Tibial artery (tissue), 4 donors: ENCODE data around the gene OTUD1.

Experiments
- DNase-seq, 2 donors: peaks; one replicate each; pipeline ENCODE4 v3.0.0-alpha.2; 2019
- H3K27ac ChIP-seq, 2 donors: fragments of 200-600 bp; sonication (generic) in 1 of 2; 1 replicate in 1 of 2; 2 replicates in 1 of 2; pipeline ENCODE4 v1.5.1; 2018 to 2019; ENCODE audit warnings: mild to moderate bottlenecking in 1 of 2
- H3K27me3 ChIP-seq, 2 donors: fragments of 200-600 bp; sonication (generic) in 1 of 2; one replicate each; pipeline versions ENCODE4 v1.5.1 to v1.6.0; 2016 to 2019
- H3K36me3 ChIP-seq, 3 donors: fragments of 200-600 bp; sonication (generic) in 2 of 3; one replicate each; pipeline ENCODE4 v1.5.1; 2016 to 2019; ENCODE audit warnings: mild to moderate bottlenecking in 2 of 3
- H3K4me1 ChIP-seq, 4 donors: fragments of 200-600 bp; sonication (generic) in 2 of 4; 1 replicate in 3 of 4; 2 replicates in 1 of 4; pipeline ENCODE4 v1.5.1; 2016 to 2019
- H3K4me3 ChIP-seq, 2 donors: fragments of 200-600 bp; sonication (generic) in 1 of 2; 1 replicate in 1 of 2; 2 replicates in 1 of 2; pipeline ENCODE4 v1.5.1; 2018 to 2019; ENCODE audit warnings: mild to moderate bottlenecking in 2 of 2
- H3K9me3 ChIP-seq, 3 donors: fragments of 200-600 bp; sonication (generic) in 1 of 3; one replicate each; pipeline ENCODE4 v1.5.1; 2016 to 2019
- intact Hi-C: fragments of 100-400 bp; cut with DNase I; formaldehyde crosslinking; loops from one replicate; pipeline ENCODE4 v1.15.0; 2023; ENCODE audit warnings: low total_unique reads
- TF ChIP-seq, protein P1 (sequence below), 2 experiments: fragments of 200-600 bp in 1 of 2; fragments of 450-650 bp in 1 of 2; IDR thresholded peaks; one replicate each; pipeline ENCODE4 v1.5.1; 2017 to 2019; ENCODE audit warnings: antibody characterized with exemption in 2 of 2, mild to moderate bottlenecking in 1 of 2, moderate library complexity in 1 of 2

The OTUD1 gene

DNA sequence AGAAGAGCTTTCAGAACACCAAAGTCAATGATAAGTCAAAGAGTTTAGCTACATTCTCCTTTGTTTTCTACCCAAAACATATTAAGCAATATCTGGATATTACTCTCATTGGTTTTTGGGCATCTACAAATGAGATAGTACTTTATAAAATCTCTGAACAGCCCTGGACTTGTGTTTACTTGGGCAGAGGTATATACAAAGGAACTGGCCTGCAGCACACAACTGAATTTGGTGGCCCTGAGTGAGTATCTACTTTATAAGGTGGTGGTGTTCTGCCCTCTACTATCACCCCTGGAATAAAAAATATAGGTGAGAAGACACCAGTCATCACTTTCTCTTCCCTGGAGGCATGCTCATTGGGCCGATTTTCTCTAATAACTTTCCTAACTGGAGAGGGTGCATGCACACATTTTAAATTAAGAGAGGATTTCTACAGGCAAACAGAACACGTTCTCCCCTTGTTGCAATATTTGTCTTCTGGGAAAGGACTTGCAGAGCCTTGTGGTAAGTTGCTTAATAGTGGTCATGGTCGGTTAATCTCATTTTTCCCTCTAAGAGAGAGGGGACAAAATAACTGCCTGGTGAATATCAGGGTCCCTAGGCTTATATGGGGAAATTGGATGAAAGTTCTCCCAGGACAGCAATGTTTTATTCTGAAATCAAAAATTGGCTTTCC, 41.1 kb downstream of the OTUD1 start:
- TF ChIP-seq, protein P1, sequence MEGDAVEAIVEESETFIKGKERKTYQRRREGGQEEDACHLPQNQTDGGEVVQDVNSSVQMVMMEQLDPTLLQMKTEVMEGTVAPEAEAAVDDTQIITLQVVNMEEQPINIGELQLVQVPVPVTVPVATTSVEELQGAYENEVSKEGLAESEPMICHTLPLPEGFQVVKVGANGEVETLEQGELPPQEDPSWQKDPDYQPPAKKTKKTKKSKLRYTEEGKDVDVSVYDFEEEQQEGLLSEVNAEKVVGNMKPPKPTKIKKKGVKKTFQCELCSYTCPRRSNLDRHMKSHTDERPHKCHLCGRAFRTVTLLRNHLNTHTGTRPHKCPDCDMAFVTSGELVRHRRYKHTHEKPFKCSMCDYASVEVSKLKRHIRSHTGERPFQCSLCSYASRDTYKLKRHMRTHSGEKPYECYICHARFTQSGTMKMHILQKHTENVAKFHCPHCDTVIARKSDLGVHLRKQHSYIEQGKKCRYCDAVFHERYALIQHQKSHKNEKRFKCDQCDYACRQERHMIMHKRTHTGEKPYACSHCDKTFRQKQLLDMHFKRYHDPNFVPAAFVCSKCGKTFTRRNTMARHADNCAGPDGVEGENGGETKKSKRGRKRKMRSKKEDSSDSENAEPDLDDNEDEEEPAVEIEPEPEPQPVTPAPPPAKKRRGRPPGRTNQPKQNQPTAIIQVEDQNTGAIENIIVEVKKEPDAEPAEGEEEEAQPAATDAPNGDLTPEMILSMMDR (IDR thresholded peaks at IDR 0.05) = no peak
- no peak overlapping the region for H3K4me3 ChIP-seq
- H3K27ac ChIP-seq = no peak overlapping the region
- H3K27me3 ChIP-seq = no peaks in the 10 kb centered on the region
- H3K36me3 ChIP-seq = no peaks in the 10 kb centered on the region
- no peaks in the 10 kb centered on the region for H3K4me1 ChIP-seq
- DNase-seq = no peak
- H3K9me3 ChIP-seq = no peaks in the 10 kb centered on the region
- intact Hi-C loops = no loop called here

DNA sequence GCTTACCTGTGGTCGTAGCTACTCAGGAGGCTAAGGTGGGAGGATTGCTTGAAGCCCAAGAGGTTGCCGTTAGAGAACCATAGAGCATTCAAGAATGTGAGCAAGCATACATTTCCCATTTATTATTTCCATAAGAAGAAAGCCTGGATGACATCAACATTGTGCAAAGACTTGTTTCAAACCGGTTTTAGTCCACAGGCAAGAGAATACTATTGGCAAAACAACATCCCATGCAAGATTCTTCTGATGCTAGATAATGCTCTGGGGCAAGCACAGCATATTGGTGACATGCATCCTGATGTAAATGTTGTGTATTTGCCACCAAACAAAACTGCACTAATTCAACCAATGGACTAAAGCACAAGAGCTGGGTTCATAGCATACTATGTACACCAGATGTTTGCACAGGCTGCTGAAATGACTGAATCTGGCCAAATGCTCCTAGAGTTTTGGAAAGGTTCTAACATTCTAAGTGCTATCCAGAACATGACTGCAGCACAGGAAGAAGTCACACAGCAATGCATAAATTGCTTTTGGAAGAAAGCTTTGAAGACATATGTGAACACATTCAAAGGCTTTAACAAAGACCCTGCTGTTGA, 42.6 kb downstream of the OTUD1 start:
- Histone ChIP-seq H3K9me3 (no peaks in the 10 kb centered on the region), H3K27me3 (no peaks in the 10 kb centered on the region), H3K4me3 (no peak overlapping the region), H3K36me3 (no peaks in the 10 kb centered on the region), H3K4me1 (no peaks in the 10 kb centered on the region), H3K27ac (no peak overlapping the region)
- TF ChIP-seq, protein P1 (IDR thresholded peaks at IDR 0.05) = no peak
- intact Hi-C loops = no loop called here
- no peak for DNase-seq

DNA sequence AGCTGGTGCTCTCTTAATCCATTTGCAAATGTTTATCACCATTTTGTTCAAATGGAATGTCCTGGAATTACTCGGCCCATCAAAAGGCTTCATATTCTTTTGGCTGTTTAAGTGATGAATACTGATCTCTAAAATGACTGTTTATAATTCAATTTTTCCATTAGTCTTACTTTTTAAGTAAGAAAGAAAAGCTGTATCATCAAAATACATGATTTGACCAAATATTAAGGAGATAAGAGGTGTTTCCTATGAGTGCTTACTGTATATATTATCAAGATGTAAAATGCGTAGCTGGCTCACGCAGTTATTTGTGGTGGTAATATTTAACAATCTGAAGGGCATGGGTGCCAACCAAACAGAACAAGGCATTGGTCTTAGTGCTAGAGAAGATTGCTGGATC, 51.2 kb downstream of the OTUD1 start:
- H3K4me1 ChIP-seq = no peaks in the 10 kb centered on the region
- DNase-seq = no peak
- H3K4me3 ChIP-seq = no peak overlapping the region
- intact Hi-C loops = no loop called here
- no peaks in the 10 kb centered on the region for H3K9me3 ChIP-seq
- H3K27ac ChIP-seq = no peak overlapping the region
- H3K36me3 ChIP-seq = no peaks in the 10 kb centered on the region
- H3K27me3 ChIP-seq = no peaks in the 10 kb centered on the region
- TF ChIP-seq, protein P1 (IDR thresholded peaks at IDR 0.05) = no peak
